Suprapubic skin (tissue), 4 donors: ENCODE measurements around the gene PDZRN3.

ENCODE experiments used
- CTCF ChIP-seq, 2 donors: fragments of 200-600 bp in 1 of 2; fragments of 450-650 bp in 1 of 2; sonication (generic) in 1 of 2; IDR thresholded peaks; one replicate each; pipeline ENCODE4 v1.5.1; 2016 to 2019; ENCODE audit warnings: antibody characterized with exemption in 2 of 2, mild to moderate bottlenecking in 1 of 2, moderate library complexity in 1 of 2
- POLR2A ChIP-seq, 2 donors: fragments of 450-650 bp; IDR thresholded peaks; one replicate each; pipeline ENCODE4 v1.6.1; 2017; ENCODE audit warnings: antibody characterized with exemption in 2 of 2, mild to moderate bottlenecking in 2 of 2, moderate library complexity in 2 of 2
- POLR2AphosphoS5 ChIP-seq, 3 donors: sonication (generic); formaldehyde crosslinking; IDR thresholded peaks; one replicate each; pipeline ENCODE4 v1.6.1; 2017; ENCODE audit warnings: antibody characterized with exemption in 3 of 3

- TF ChIP-seq POLR2AphosphoS5 (IDR thresholded peaks at IDR 0.05) (no peak), CTCF (IDR thresholded peaks at IDR 0.05) (no peak), POLR2A (IDR thresholded peaks at IDR 0.05) (no peak)
Observed at GRCh38 chr3:73582535-73582934, 42.2 kb downstream of the PDZRN3 start.
